BLaER1 (cell line): ENCODE measurements around the gene EPHA1.
"Not testable (repeated sequence)": the region's sequence is repeated elsewhere in the genome, so short reads cannot be mapped to it uniquely, and the experiment has no call there.

Experiments
- H3K27ac ChIP-seq: shearing (Covaris generic); formaldehyde crosslinking; 2 replicates; pipeline ENCODE4 v1.8.1; 2022
- H3K27me3 ChIP-seq: shearing (Covaris generic); formaldehyde crosslinking; 2 replicates; pipeline ENCODE4 v1.8.1; 2022
- H3K36me3 ChIP-seq: shearing (Covaris generic); formaldehyde crosslinking; 2 replicates; pipeline ENCODE4 v1.8.1; 2022
- H3K4me1 ChIP-seq: shearing (Covaris generic); formaldehyde crosslinking; 2 replicates; pipeline ENCODE4 v1.8.1; 2022
- H3K4me2 ChIP-seq: shearing (Covaris generic); formaldehyde crosslinking; 2 replicates; pipeline ENCODE4 v1.8.1; 2022
- H3K4me3 ChIP-seq: shearing (Covaris generic); formaldehyde crosslinking; 2 replicates; pipeline ENCODE4 v1.8.1; 2022
- H3K9ac ChIP-seq: shearing (Covaris generic); formaldehyde crosslinking; 2 replicates; pipeline ENCODE4 v1.8.1; 2022
- H3K9me3 ChIP-seq: shearing (Covaris generic); formaldehyde crosslinking; 2 replicates; pipeline ENCODE4 v1.8.1; 2022
- H4K20me1 ChIP-seq: shearing (Covaris generic); formaldehyde crosslinking; 2 replicates; pipeline ENCODE4 v1.8.1; 2022
- Cebpa-rat ChIP-seq: shearing (Covaris generic); IDR thresholded peaks from 2 replicates; pipeline ENCODE4 v1.8.1; 2022

Gene EPHA1

DNA sequence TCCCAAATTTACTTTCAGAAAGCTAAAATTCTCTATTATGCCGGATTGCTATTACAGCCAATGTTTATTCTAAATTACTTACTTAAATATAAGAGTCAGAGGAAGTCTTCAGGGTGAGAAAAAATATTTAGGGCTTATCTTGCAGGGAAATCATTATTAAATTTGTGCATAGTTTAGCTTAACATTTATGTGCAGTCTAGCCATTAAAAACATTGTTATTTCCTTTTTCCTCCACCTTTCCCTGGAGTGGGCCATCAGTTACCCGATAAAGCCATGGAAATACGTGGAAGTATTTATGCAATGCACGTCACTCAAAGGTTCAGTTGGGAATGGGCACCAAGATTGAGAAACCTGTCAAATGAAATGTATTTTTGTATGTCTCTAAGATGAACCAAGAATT lies 25.1 kb upstream of the EPHA1 start:
- TF ChIP-seq Cebpa-rat: no peak
- H3K4me3 ChIP-seq: no peak overlapping the region
- no peak overlapping the region for H3K4me2 ChIP-seq
- H3K9ac ChIP-seq: no peak overlapping the region
- H3K4me1 ChIP-seq: no peaks in the 10 kb centered on the region
- H3K27me3 ChIP-seq: no peaks in the 10 kb centered on the region
- H4K20me1 ChIP-seq: no peaks in the 10 kb centered on the region
- H3K36me3 ChIP-seq: no peaks in the 10 kb centered on the region
- H3K27ac ChIP-seq: no peak overlapping the region
- H3K9me3 ChIP-seq: no peaks in the 10 kb centered on the region

GRCh38 chr7:143431109-143431508 lies 22.5 kb upstream of the EPHA1 start:
- Histone ChIP-seq H3K36me3 (no peaks in the 10 kb centered on the region), H3K4me3 (no peak overlapping the region), H4K20me1 (no peaks in the 10 kb centered on the region), H3K27ac (no peak overlapping the region), H3K4me1 (no peaks in the 10 kb centered on the region), H3K27me3 (no peaks in the 10 kb centered on the region), H3K9me3 (no peaks in the 10 kb centered on the region), H3K4me2 (no peak overlapping the region), H3K9ac (no peak overlapping the region)
- no peak for TF ChIP-seq Cebpa-rat

DNA sequence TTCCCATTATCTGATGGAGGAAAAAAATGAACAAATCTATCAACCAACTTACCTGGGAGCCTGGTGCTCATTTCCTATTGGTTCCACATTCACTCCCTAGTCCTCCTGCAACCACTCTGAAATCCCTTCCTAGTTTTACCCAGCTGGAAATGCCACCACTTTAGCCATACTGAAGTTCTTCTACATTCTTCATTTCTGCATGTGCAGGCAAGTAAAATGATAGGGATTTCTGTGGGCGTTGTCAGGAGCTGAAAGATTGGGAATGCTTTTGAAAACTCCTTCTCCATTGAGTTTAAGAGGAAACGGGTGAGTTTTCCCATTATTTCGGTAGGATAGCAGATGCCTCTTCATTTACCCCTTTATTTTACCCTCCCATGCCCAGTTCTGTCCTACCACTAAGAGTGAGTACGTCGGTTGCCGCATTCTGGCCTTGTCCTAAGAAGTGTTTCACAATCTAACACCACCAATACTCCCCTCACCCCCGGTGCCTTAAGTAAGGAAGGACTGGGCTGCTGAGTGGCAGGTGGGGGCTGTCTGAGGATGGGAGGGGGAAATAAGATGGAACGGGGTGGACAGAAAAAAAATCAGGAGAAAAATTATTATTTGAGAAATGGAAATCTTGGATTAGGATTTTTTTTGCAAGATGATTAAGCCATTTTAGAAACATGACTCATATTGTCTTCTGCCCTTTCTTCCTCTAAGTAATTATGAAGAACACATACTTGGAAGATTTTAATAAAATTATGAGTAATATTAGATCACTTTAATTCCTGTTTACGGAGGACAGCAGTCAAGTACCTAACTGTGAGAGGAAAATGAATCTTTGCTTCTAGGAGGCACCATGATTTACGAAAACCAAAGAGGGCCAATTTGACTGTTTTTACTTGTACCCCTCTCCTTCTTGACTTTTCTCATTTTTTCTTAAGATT lies 21.4 kb upstream of the EPHA1 start:
- Histone ChIP-seq H4K20me1 (no peaks in the 10 kb centered on the region), H3K4me2 (no peak overlapping the region), H3K9me3 (no peaks in the 10 kb centered on the region), H3K4me3 (no peak overlapping the region), H3K27me3 (no peaks in the 10 kb centered on the region), H3K27ac (no peak overlapping the region), H3K4me1 (no peaks in the 10 kb centered on the region), H3K9ac (no peak overlapping the region), H3K36me3 (no peaks in the 10 kb centered on the region)
- no peak for TF ChIP-seq Cebpa-rat

DNA sequence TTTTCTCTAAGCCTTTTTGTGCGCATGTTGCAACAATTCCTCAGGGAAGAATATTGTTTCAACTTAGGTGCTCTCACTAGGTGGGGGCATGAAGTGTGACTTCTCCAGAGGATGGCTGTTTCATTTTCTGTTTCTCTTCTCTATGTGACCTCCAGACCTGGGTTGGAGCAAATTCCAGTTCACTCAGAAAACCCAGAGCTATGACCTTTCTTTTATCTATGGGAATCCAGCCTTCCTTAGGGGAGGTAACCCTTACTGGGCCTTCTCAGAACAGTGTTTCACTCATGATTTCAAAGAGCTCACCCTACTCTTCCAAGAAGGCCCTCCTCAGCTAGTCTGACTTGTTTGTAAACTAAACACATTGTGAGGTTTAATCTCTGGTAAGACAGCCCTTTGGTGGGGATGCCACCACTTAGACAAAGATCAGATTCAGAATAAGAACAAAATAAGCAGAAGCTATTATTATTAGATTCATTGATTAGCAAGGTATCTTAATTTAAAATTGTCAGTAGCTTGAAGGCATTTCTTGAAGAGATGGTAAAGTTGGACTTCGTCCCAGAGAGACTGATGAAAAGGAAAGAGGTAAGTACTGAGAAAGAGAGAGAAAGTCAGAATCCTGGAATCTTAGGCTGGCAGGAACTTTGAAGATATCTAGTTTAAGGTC lies 18.0 kb upstream of the EPHA1 start:
- no peak overlapping the region for H3K27ac ChIP-seq
- no peak for TF ChIP-seq Cebpa-rat

GRCh38 chr7:143424476-143424875 lies 15.8 kb upstream of the EPHA1 start:
- H3K9ac ChIP-seq, H3K36me3 ChIP-seq, H3K27ac ChIP-seq, H3K27me3 ChIP-seq, H4K20me1 ChIP-seq, H3K4me1 ChIP-seq, H3K4me2 ChIP-seq, H3K4me3 ChIP-seq: not testable (repeated sequence)
- peaks cover 10% of the 10 kb centered on the region for H3K9me3 ChIP-seq

More for the DNA sequence above, 18.0 kb upstream of the EPHA1 start:
- Histone ChIP-seq H3K9ac (no peak overlapping the region), H3K27me3 (no peaks in the 10 kb centered on the region), H3K4me1 (no peaks in the 10 kb centered on the region), H4K20me1 (no peaks in the 10 kb centered on the region), H3K4me2 (no peak overlapping the region), H3K4me3 (no peak overlapping the region), H3K9me3 (peaks cover 4% of the 10 kb centered on the region; the same call in 1 of the 2 replicates), H3K36me3 (no peaks in the 10 kb centered on the region)

DNA sequence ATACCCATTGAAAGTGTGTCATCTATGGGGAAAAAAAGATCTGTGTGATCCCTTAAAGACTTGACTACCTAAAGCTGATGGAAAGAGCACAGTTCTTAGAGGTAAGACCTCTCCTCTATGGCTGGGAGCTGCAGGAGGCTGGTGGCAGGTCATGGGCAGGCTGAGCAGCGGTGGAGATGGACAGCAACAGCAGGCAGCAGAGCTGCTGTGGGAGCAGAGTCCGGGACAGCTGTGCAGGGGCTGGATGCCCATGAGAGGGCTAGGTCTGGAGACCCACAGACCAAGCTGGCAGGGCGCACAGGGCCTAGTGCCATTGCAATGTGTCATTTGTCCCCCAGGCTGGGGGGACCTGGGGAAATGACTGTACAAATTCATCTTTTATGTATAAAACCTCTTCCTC lies 13.4 kb upstream of the EPHA1 start:
- no peak overlapping the region for H3K27ac ChIP-seq
- no peaks in the 10 kb centered on the region for H3K36me3 ChIP-seq
- no peaks in the 10 kb centered on the region for H4K20me1 ChIP-seq
- no peak overlapping the region for H3K4me3 ChIP-seq
- no peaks in the 10 kb centered on the region for H3K27me3 ChIP-seq
- H3K4me2 ChIP-seq: no peak overlapping the region
- TF ChIP-seq Cebpa-rat: no peak
- H3K4me1 ChIP-seq: no peaks in the 10 kb centered on the region
- H3K9me3 ChIP-seq: peaks cover 10% of the 10 kb centered on the region
- H3K9ac ChIP-seq: no peak overlapping the region

GRCh38 chr7:143420624-143421023 lies 12.0 kb upstream of the EPHA1 start:
- not testable (repeated sequence) for H3K9ac ChIP-seq, H3K36me3 ChIP-seq, H3K4me1 ChIP-seq, H3K4me3 ChIP-seq, H4K20me1 ChIP-seq, H3K4me2 ChIP-seq, H3K27me3 ChIP-seq, H3K27ac ChIP-seq
- H3K9me3 ChIP-seq: peaks cover 10% of the 10 kb centered on the region

GRCh38 chr7:143419880-143420279 lies 11.2 kb upstream of the EPHA1 start:
- Histone ChIP-seq H4K20me1 (no peaks in the 10 kb centered on the region), H3K27ac (no peak overlapping the region), H3K4me1 (peaks cover 9% of the 10 kb centered on the region), H3K9me3 (peaks cover 10% of the 10 kb centered on the region), H3K4me2 (no peak overlapping the region), H3K4me3 (no peak overlapping the region), H3K27me3 (no peaks in the 10 kb centered on the region), H3K9ac (no peak overlapping the region), H3K36me3 (no peaks in the 10 kb centered on the region)
- TF ChIP-seq Cebpa-rat: no peak

GRCh38 chr7:143418681-143419458 lies 10.2 kb upstream of the EPHA1 start:
- H3K4me2 ChIP-seq: no peak overlapping the region
- H3K27me3 ChIP-seq: no peaks in the 10 kb centered on the region
- H3K27ac ChIP-seq: no peak overlapping the region
- H3K36me3 ChIP-seq: no peaks in the 10 kb centered on the region
- H3K9me3 ChIP-seq: peaks cover 7% of the 10 kb centered on the region; the same call in 1 of the 2 replicates
- no peak for TF ChIP-seq Cebpa-rat
- H3K9ac ChIP-seq: no peak overlapping the region
- peaks cover 9% of the 10 kb centered on the region for H3K4me1 ChIP-seq
- H4K20me1 ChIP-seq: no peaks in the 10 kb centered on the region
- no peak overlapping the region for H3K4me3 ChIP-seq
